GM13977 (cell line): Measurements from ENCODE around the gene CYTH2.
"Not testable (repeated sequence)": the region's sequence is repeated elsewhere in the genome, so short reads cannot be mapped to it uniquely, and the experiment has no call there.

Experiments used
- DNase-seq: peaks from one replicate; pipeline ENCODE4 v3.0.0; 2012; ENCODE audit warnings: low spot score
- CTCF ChIP-seq: IDR thresholded peaks from 2 replicates; pipeline ENCODE4 v1.5.1; 2012; ENCODE audit warnings: mild to moderate bottlenecking, control low read depth; ENCODE audit not compliant: insufficient read depth; ENCODE audit errors: extremely low read depth, missing control alignments
- in situ Hi-C: fragments of 300-500 bp; cut with MboI; formaldehyde crosslinking; loops from one replicate; pipeline ENCODE4 v1.12.0; 2022; ENCODE audit warnings: low sequenced_read_pairs, low pct_unique_long_range_greater_than_20kb, mixed read lengths, inconsistent platforms; ENCODE audit not compliant: unreplicated experiment

CYTH2 gene

GRCh38 chr19:48487544-48487943 lies 18.4 kb downstream of the CYTH2 start:
- in situ Hi-C loops, result no loop called here
- TF ChIP-seq CTCF, result no peak
- no peak for DNase-seq

GRCh38 chr19:48487948-48488347 lies 18.8 kb downstream of the CYTH2 start:
- no peak for TF ChIP-seq CTCF
- in situ Hi-C loops, result no loop called here
- DNase-seq, result no peak

- not testable (repeated sequence) for DNase-seq
Observed at GRCh38 chr19:48488478-48488877, 19.3 kb downstream of the CYTH2 start.

GRCh38 chr19:48489608-48490216 lies 20.5 kb downstream of the CYTH2 start:
- peak; percentile 90 for TF ChIP-seq CTCF
- DNase-seq, result peak; percentile 91
- in situ Hi-C loops, result no loop called here

More at GRCh38 chr19:48488478-48488877, 19.3 kb downstream of the CYTH2 start:
- in situ Hi-C loops, result not testable (repeated sequence)

- no peak for TF ChIP-seq CTCF
- in situ Hi-C loops, result no loop called here
- DNase-seq, result peak; percentile 96
Observed at GRCh38 chr19:48490981-48491792, 22.0 kb downstream of the CYTH2 start.

- TF ChIP-seq CTCF, result no peak
- in situ Hi-C loops, result no loop called here
- DNase-seq, result no peak
Observed at GRCh38 chr19:48491793-48492123, 22.6 kb downstream of the CYTH2 start.

- DNase-seq, result peak; percentile 98
- TF ChIP-seq CTCF, result no peak
- in situ Hi-C loops, result no loop called here
Observed at GRCh38 chr19:48492925-48493717, 24.0 kb downstream of the CYTH2 start.
